Measurements from ENCODE around the gene DNAH6.

DNAH6 gene

GRCh38 chr2:84495539-84496146, 20.7 kb upstream of the DNAH6 start:
- no peaks in the 10 kb centered on the region for H3K9me3 ChIP-seq (ENCODE audit: insufficient read depth, low read length, severe bottlenecking)
- H3K4me3 ChIP-seq (ENCODE audit: low read depth in 1 of 2, low read length in 2 of 2) = no peak overlapping the region
- ATAC-seq (ENCODE audit: insufficient read depth, low read depth) = peak; percentile 91
- no peaks in the 10 kb centered on the region for H3K79me2 ChIP-seq (ENCODE audit: insufficient read depth, low read length)
- peaks cover 13% of the 10 kb centered on the region for H3K27me3 ChIP-seq (ENCODE audit: insufficient read depth, low read length, poor library complexity)
- H4K20me1 ChIP-seq (ENCODE audit: insufficient read depth, low read length) = no peaks in the 10 kb centered on the region
- DNase-seq = peak; percentile 20
- no peak overlapping the region for H3K27ac ChIP-seq (ENCODE audit: low read length)
- no peaks in the 10 kb centered on the region for H3K4me1 ChIP-seq (ENCODE audit: insufficient read depth, low read length)
- no peaks in the 10 kb centered on the region for H3K36me3 ChIP-seq (ENCODE audit: insufficient read depth, low read length)
- no peak overlapping the region for H3K9ac ChIP-seq (ENCODE audit: low read depth, low read length)
- TF ChIP-seq EZH2 (IDR thresholded peaks at IDR 0.05; ENCODE audit: borderline replicate concordance, low read depth, low read length, severe bottlenecking) (no peak), CTCF (IDR thresholded peaks at IDR 0.05; ENCODE audit: borderline replicate concordance, extremely low read depth, low read length, poor library complexity, severe bottlenecking) (peak; percentile 77)
- no peak overlapping the region for H3K4me2 ChIP-seq (ENCODE audit: insufficient read depth, low read length)
- H2AFZ ChIP-seq (ENCODE audit: low read depth, low read length) = no peak overlapping the region

GRCh38 chr2:84496386-84496785, 19.9 kb upstream of the DNAH6 start:
- Histone ChIP-seq H4K20me1 (ENCODE audit: insufficient read depth, low read length) (no peaks in the 10 kb centered on the region), H3K9me3 (ENCODE audit: insufficient read depth, low read length, severe bottlenecking) (no peaks in the 10 kb centered on the region), H3K27ac (ENCODE audit: low read length) (no peak overlapping the region), H3K79me2 (ENCODE audit: insufficient read depth, low read length) (no peaks in the 10 kb centered on the region), H3K9ac (ENCODE audit: low read depth, low read length) (no peak overlapping the region), H3K4me1 (ENCODE audit: insufficient read depth, low read length) (no peaks in the 10 kb centered on the region), H2AFZ (ENCODE audit: low read depth, low read length) (no peak overlapping the region), H3K36me3 (ENCODE audit: insufficient read depth, low read length) (no peaks in the 10 kb centered on the region), H3K27me3 (ENCODE audit: insufficient read depth, low read length, poor library complexity) (peaks cover 13% of the 10 kb centered on the region), H3K4me3 (ENCODE audit: low read depth in 1 of 2, low read length in 2 of 2) (no peak overlapping the region), H3K4me2 (ENCODE audit: insufficient read depth, low read length) (no peak overlapping the region)
- ATAC-seq (ENCODE audit: insufficient read depth, low read depth) (no peak), DNase-seq (no peak)
- no peak for TF ChIP-seq CTCF (IDR thresholded peaks at IDR 0.05; ENCODE audit: borderline replicate concordance, extremely low read depth, low read length, poor library complexity, severe bottlenecking)

- H3K36me3 ChIP-seq (ENCODE audit: insufficient read depth, low read length) = no peaks in the 10 kb centered on the region
- TF ChIP-seq EZH2 (IDR thresholded peaks at IDR 0.05; ENCODE audit: borderline replicate concordance, low read depth, low read length, severe bottlenecking) (no peak), CTCF (IDR thresholded peaks at IDR 0.05; ENCODE audit: borderline replicate concordance, extremely low read depth, low read length, poor library complexity, severe bottlenecking) (no peak)
- no peaks in the 10 kb centered on the region for H3K9me3 ChIP-seq (ENCODE audit: insufficient read depth, low read length, severe bottlenecking)
- H3K4me3 ChIP-seq (ENCODE audit: low read depth in 1 of 2, low read length in 2 of 2) = no peak overlapping the region
- no peaks in the 10 kb centered on the region for H4K20me1 ChIP-seq (ENCODE audit: insufficient read depth, low read length)
- no peak overlapping the region for H3K27ac ChIP-seq (ENCODE audit: low read length)
- no peak for DNase-seq
- H3K4me1 ChIP-seq (ENCODE audit: insufficient read depth, low read length) = no peaks in the 10 kb centered on the region
- H2AFZ ChIP-seq (ENCODE audit: low read depth, low read length) = no peak overlapping the region
- H3K79me2 ChIP-seq (ENCODE audit: insufficient read depth, low read length) = no peaks in the 10 kb centered on the region
- no peak overlapping the region for H3K4me2 ChIP-seq (ENCODE audit: insufficient read depth, low read length)
- no peak for ATAC-seq (ENCODE audit: insufficient read depth, low read depth)
- peaks cover 7% of the 10 kb centered on the region for H3K27me3 ChIP-seq (ENCODE audit: insufficient read depth, low read length, poor library complexity)
- H3K9ac ChIP-seq (ENCODE audit: low read depth, low read length) = no peak overlapping the region
Observed at GRCh38 chr2:84497285-84497684, 19.0 kb upstream of the DNAH6 start.

All from DND-41 (cell line).